Activated T-cell treated with anti-CD3 and anti-CD28 coated beads, Interleukin-2, amount 50 U/mL, for 24 hours (primary cell): ENCODE data around the gene PRSS16.
"Not testable (repeated sequence)": the region's sequence is repeated elsewhere in the genome, so short reads cannot be mapped to it uniquely, and the experiment has no call there.

ENCODE experiments used
- DNase-seq: peaks from one replicate; pipeline ENCODE4 v3.0.0-alpha.2; 2020
- H3K27ac Mint-ChIP-seq: 2 replicates; pipeline ENCODE4 v1.8.0; 2020; ENCODE audit warnings: mild to moderate bottlenecking, mixed read lengths
- H3K27me3 Mint-ChIP-seq: 2 replicates; pipeline ENCODE4 v1.8.0; 2020; ENCODE audit warnings: mixed read lengths
- H3K36me3 Mint-ChIP-seq: 2 replicates; pipeline ENCODE4 v1.8.0; 2020; ENCODE audit warnings: low read depth, mixed read lengths
- H3K4me1 Mint-ChIP-seq: 2 replicates; pipeline ENCODE4 v1.8.0; 2020; ENCODE audit warnings: low read depth, mixed read lengths
- H3K4me3 Mint-ChIP-seq: 2 replicates; pipeline ENCODE4 v1.8.0; 2020; ENCODE audit warnings: mild to moderate bottlenecking, moderate library complexity, mixed read lengths
- H3K9me3 Mint-ChIP-seq: 2 replicates; pipeline ENCODE4 v1.8.0; 2020; ENCODE audit warnings: mixed read lengths

The PRSS16 gene, protein sequence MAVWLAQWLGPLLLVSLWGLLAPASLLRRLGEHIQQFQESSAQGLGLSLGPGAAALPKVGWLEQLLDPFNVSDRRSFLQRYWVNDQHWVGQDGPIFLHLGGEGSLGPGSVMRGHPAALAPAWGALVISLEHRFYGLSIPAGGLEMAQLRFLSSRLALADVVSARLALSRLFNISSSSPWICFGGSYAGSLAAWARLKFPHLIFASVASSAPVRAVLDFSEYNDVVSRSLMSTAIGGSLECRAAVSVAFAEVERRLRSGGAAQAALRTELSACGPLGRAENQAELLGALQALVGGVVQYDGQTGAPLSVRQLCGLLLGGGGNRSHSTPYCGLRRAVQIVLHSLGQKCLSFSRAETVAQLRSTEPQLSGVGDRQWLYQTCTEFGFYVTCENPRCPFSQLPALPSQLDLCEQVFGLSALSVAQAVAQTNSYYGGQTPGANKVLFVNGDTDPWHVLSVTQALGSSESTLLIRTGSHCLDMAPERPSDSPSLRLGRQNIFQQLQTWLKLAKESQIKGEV

DNA sequence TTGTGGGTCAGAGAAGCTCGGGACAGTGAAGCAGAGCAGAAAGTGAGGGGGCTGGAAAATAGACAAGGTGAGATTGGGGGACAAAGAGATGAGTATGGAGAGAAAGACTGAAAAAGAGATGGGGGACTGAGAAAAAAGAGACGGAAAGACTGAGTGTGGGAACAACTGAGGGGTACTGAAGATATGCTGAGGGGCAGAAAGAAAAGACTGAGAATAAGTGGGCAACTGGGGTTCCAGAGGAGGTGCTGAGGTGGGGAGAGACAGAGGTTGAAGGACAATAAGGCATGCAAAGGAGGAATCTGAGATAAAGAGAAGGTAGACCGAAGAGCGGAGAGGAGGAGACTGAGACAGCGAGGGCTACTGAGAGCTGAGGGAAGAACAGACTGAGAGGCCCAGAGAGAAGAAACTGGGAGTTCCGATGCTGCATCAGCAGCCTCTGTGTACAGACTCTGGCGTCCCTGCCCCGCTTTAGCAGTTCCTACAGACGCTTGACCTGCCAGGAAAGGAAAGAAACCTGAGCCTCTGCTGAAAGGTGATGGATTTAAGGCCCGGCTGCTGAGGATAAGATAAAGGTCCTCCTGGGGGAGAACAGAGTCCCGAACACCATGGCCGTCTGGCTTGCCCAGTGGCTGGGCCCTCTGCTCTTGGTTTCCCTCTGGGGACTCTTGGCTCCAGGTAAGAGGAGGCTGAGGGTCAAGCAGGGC, at the start of gene PRSS16:
Gene PRSS16, plus strand, starts transcription at position 569 of the 704 bp plus-strand sequence. Its CDS starts 37 bp downstream, at position 606.
- Mint-ChIP-seq H3K4me3 (no peak within 1 kb of the TSS), H3K9me3 (no peaks in the 10 kb centered on the region), H3K36me3 (no peaks in the 10 kb centered on the region), H3K27ac (no peak within 1 kb of the TSS), H3K27me3 (peaks cover 53% of the 10 kb centered on the region), H3K4me1 (peaks cover 12% of the 10 kb centered on the region)
- DNase-seq = no peak

DNA sequence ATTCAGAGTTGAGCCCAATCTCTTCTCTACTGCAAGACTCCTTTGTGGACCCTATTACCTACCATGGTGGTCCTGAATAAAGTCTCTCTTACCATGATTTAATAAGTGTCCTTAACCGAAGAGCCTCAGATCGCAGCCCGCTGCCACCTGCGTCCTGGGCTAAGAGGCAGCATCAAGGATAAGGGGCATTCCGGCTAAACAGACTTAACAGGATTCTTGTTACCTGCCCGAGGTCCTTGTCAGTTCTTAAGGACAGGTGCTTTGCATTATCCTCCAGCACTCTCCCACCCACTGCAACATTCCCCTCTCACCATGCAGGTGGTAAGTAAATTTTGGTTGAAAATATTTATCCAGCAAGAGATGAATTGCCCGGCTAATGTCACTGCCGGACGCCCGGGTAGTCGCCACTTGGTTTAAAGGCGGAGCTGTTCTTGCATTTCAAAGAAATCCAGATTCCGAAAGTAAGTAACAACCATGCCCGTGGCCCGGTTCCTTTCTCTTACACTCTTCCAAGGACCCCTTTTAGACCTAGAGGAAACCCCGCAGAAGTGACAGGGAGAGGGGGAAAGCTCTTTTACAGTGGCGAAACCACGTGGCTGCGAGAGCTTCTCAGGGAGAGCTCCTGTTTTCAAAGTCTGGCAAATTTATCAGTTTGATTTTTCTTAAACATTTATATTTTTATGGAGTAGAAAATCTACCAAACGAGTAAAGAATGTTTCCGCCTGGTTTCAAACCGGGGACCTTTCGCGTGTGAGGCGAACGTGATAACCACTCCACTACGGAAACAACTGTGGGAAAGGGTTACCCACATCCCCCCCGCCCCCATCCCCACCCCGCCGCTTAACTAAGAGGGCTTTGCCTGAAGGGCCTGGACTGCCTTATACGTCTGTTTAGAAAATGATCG, 41.9 kb upstream of the PRSS16 start:
- Mint-ChIP-seq H3K27me3 (peaks cover 78% of the 10 kb centered on the region), H3K36me3 (no peaks in the 10 kb centered on the region), H3K4me1 (peaks cover 15% of the 10 kb centered on the region), H3K27ac (no peak overlapping the region), H3K9me3 (no peaks in the 10 kb centered on the region), H3K4me3 (peak overlapping the region; percentile 51)
- peak; percentile 50 for DNase-seq

DNA sequence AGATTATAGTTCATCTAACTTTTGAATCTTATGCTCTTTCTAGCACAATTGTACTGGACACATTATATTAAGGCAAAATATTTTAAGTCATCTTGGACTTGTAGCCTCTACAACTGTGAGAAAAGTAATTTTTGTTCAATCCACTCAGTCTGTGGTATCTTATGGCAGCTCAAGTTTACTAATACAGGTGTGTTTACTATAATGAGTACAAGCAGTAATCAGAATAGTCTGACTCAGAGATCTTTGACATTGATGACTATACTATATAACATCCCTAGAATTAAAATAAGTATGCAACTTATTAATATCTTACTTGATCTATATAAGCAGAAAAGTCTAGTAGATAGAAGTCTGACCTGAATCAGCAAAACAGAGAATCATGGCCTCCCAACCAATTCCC, 40.7 kb upstream of the PRSS16 start:
- H3K4me3 Mint-ChIP-seq = no peak overlapping the region
- H3K4me1 Mint-ChIP-seq = peaks cover 15% of the 10 kb centered on the region
- H3K9me3 Mint-ChIP-seq = no peaks in the 10 kb centered on the region
- no peak overlapping the region for H3K27ac Mint-ChIP-seq
- peaks cover 85% of the 10 kb centered on the region for H3K27me3 Mint-ChIP-seq
- no peaks in the 10 kb centered on the region for H3K36me3 Mint-ChIP-seq
- DNase-seq = no peak

DNA sequence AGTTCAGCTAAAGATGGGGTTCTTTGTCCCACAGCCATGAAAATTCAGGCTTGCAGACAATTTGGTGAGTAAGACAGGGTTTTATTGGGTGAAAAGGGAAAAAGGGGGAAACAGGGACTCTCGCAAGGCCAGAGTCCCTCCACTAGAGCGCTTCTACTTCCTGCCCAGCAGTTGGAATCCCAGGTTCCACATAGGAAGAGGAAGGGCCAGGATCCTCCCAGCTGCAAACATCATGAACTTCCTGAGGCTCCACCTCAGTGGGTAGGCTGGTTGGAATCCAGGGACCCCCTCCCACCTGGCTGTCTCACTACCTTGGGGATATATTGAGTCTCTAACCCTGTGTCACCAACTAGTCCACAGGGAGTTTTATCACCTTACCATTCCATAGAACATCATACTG, 39.5 kb upstream of the PRSS16 start:
- no peak for DNase-seq
- H3K27me3 Mint-ChIP-seq = peaks cover 82% of the 10 kb centered on the region
- H3K36me3 Mint-ChIP-seq = no peaks in the 10 kb centered on the region
- H3K9me3 Mint-ChIP-seq = no peaks in the 10 kb centered on the region
- H3K4me1 Mint-ChIP-seq = peaks cover 16% of the 10 kb centered on the region
- no peak overlapping the region for H3K27ac Mint-ChIP-seq
- H3K4me3 Mint-ChIP-seq = no peak overlapping the region

DNA sequence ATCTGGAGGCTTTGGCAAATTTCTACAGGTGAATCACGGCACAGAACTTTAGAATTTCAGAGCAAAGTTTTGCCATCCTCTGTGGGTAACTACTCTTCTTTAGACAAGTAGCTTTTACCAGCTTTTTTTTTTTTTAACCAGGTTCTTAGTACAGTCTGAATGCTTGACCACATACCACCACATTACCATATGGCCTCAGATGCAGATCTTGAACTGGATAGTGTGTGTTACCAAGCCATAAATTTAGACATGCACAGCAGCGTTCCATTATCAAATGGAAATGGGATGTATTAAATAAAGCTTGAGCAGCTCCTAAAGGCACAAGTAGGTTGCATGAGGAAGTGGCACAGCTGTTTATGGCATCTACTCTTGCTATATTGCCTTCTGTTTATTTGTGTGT, 38.3 kb upstream of the PRSS16 start:
- Mint-ChIP-seq H3K4me3 (no peak overlapping the region), H3K9me3 (no peaks in the 10 kb centered on the region), H3K27ac (no peak overlapping the region), H3K27me3 (peaks cover 84% of the 10 kb centered on the region), H3K4me1 (peaks cover 16% of the 10 kb centered on the region), H3K36me3 (no peaks in the 10 kb centered on the region)
- no peak for DNase-seq

DNA sequence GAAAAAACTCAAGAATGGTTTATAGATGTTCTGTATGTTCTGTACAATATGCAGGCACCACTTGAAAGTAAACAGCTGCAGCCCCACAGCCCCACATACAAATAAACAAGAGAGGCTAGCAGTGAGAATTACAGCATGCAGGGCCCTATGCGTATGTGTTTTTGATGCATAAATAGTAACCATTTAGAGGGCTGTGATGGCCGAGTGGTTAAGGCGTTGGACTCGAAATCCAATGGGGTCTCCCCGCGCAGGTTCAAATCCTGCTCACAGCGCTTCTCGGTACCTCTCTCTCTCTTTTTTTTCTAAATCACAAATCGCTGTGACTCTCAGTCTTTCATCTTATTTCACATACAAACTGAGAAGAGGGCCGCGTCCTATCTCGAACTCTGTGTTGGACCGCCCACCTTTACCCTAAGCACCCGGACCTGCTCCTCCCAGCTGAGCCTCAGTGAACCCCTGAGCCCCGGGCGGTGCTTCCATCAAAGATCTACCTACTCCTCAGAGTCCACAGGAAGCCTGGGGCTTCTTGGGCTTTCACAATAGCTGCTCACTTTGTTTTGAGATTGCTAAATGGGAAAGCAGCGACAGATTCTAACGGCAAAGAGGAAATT, 37.7 kb upstream of the PRSS16 start:
- H3K36me3 Mint-ChIP-seq = no peaks in the 10 kb centered on the region

DNA sequence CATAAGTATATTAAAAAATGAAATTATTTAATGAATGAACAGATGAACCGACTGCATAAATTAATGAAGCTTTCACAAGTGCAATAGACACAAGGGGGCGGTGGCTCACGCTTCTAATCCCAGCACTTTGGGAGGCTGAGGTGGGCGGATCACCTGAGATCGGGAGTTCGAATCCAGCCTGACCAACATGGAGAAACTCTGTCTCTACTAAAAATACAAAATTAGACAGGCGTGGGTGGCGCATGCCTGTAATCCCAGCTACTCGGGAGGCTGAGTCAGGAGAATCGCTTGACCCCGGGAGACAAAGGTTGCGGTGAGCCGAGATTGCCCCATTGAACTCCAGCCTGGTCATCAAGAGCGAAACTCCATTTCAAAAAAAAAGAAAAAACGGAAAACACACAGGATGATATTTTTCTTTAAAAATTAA, 34.4 kb upstream of the PRSS16 start:
- not testable (repeated sequence) for DNase-seq, H3K4me3 Mint-ChIP-seq, H3K36me3 Mint-ChIP-seq, H3K4me1 Mint-ChIP-seq, H3K9me3 Mint-ChIP-seq
- Mint-ChIP-seq H3K27me3 (peaks cover 75% of the 10 kb centered on the region), H3K27ac (peak overlapping the region; percentile 63)

More for the DNA sequence above, 37.7 kb upstream of the PRSS16 start:
- no peak overlapping the region for H3K4me3 Mint-ChIP-seq
- H3K27ac Mint-ChIP-seq = no peak overlapping the region
- peaks cover 84% of the 10 kb centered on the region for H3K27me3 Mint-ChIP-seq
- peaks cover 17% of the 10 kb centered on the region for H3K4me1 Mint-ChIP-seq
- no peak for DNase-seq
- no peaks in the 10 kb centered on the region for H3K9me3 Mint-ChIP-seq

DNA sequence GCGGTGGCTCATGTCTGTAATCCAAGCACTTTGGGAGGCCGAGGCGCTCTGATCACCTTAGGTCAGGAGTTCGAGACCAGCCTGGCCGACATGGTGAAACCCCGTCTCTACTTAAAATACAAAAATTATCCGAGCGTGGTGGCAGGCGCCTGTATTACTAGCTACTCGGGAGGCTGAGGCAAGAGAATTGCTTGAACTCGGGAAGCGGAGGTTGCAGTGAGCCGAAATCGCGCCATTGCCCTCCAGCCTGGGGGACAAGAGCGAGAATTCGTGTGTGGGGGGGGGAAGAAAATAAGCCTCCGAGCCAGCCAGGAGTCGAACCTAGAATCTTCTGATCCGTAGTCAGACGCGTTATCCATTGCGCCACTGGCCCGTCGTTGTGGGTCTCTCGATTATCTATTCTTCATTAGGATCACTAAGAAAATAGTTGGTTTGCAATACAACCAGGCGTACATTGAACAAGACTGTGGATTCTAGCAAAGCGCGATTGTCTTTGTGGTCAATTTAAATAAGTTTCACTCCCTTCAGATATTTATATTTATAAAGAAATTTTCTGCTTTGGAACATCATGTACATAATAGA, 33.9 kb upstream of the PRSS16 start:
- Mint-ChIP-seq H3K27me3 (peaks cover 76% of the 10 kb centered on the region), H3K9me3 (peaks cover 5% of the 10 kb centered on the region), H3K36me3 (no peaks in the 10 kb centered on the region), H3K27ac (peak overlapping the region; percentile 63), H3K4me3 (peak overlapping the region; percentile 74), H3K4me1 (peaks cover 4% of the 10 kb centered on the region)
- DNase-seq = peak; percentile 37

DNA sequence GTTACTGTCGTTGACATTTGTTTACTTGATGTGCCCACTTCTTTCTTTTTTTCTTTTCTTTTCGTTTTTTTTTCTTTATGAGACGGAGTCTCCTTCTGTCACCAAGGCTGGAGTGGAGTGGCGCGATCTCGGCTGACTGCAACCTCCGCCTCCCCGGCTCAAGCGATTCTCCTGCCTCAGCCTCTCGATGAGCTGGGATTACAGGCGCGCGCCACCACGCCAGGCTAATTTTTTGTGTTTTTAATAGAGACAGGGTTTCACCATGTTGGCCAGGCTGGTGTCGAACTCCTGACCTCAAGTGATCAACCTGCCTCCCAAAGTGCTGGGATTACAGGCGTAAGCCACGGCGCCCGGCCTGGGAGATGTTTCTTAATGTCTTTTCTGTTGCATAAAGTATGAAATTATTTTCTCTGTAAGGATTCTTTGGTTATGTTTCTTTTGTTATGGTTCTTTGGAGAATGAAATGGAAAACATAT, 33.3 kb upstream of the PRSS16 start:
- H3K27ac Mint-ChIP-seq = peak overlapping the region; percentile 44
- no peaks in the 10 kb centered on the region for H3K36me3 Mint-ChIP-seq
- H3K4me1 Mint-ChIP-seq = peaks cover 4% of the 10 kb centered on the region
- peaks cover 76% of the 10 kb centered on the region for H3K27me3 Mint-ChIP-seq
- peak overlapping the region; percentile 74 for H3K4me3 Mint-ChIP-seq
- H3K9me3 Mint-ChIP-seq = peaks cover 5% of the 10 kb centered on the region
- DNase-seq = no peak

DNA sequence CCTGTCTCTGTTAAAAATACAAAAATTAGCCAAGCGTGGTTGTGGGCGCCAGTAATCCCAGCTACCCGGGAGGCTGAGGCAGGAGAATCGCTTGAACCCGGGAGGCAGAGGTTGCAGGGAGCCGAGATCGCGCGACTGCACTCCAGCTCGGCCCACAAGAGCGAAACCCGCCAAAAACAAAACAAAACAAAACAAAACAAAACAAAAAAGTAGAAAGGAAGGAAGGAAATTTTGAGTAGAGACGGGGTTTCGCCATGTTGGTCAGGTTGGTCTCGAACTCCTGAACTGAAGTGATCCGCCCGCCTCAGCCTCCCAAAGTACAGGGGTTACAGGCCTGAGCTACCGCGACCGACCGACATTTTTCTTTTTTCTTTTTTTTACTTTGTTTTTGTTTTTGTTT, 30.6 kb upstream of the PRSS16 start:
- Mint-ChIP-seq H3K27me3 (peaks cover 67% of the 10 kb centered on the region), H3K36me3 (no peaks in the 10 kb centered on the region), H3K9me3 (peaks cover 5% of the 10 kb centered on the region), H3K4me1 (peaks cover 4% of the 10 kb centered on the region), H3K4me3 (no peak overlapping the region), H3K27ac (no peak overlapping the region)
- no peak for DNase-seq

DNA sequence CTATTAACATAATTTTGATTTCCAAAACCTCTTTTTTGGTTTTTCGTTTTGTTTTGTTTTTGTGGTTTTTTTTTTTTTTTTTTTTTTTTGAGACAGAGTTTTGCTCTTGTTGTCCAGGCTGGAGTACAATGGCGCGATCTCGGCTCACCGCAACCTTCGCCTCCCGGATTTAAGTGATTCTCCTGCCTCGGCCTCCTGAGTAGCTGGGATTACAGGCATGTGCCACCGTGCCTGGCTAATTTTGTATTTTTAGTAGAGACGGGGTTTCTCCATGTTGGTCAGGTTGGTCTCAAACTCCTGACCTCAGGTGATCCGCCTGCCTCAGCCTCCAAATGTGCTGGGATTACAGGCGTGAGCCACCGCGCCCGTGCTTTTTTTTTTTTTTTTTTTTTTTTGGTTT, 24.5 kb upstream of the PRSS16 start:
- not testable (repeated sequence) for H3K9me3 Mint-ChIP-seq, H3K36me3 Mint-ChIP-seq, H3K4me1 Mint-ChIP-seq, H3K27ac Mint-ChIP-seq, H3K4me3 Mint-ChIP-seq, DNase-seq
- peaks cover 72% of the 10 kb centered on the region for H3K27me3 Mint-ChIP-seq

DNA sequence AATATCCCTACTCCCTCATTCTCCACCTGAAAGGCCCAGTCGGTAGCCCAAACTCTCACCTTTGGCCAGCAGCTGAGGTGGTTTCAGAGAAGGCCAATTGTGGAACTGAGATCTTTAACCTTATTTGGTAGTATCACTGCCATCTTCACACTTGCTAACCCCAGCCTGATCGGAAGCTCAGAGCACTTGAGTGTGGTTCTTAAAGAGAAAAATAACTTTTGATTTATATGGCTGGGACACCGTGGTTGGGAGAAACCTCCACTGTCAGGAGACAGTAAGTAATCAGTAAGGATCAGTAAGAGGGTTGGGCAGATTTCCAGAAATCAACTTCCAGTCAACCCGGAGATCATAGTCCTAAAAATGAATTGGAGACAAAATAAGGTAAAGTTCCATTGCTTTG, 22.8 kb upstream of the PRSS16 start:
- DNase-seq = no peak
- no peaks in the 10 kb centered on the region for H3K36me3 Mint-ChIP-seq
- peaks cover 79% of the 10 kb centered on the region for H3K27me3 Mint-ChIP-seq
- no peak overlapping the region for H3K27ac Mint-ChIP-seq
- H3K9me3 Mint-ChIP-seq = peaks cover 2% of the 10 kb centered on the region
- no peaks in the 10 kb centered on the region for H3K4me1 Mint-ChIP-seq
- H3K4me3 Mint-ChIP-seq = no peak overlapping the region

DNA sequence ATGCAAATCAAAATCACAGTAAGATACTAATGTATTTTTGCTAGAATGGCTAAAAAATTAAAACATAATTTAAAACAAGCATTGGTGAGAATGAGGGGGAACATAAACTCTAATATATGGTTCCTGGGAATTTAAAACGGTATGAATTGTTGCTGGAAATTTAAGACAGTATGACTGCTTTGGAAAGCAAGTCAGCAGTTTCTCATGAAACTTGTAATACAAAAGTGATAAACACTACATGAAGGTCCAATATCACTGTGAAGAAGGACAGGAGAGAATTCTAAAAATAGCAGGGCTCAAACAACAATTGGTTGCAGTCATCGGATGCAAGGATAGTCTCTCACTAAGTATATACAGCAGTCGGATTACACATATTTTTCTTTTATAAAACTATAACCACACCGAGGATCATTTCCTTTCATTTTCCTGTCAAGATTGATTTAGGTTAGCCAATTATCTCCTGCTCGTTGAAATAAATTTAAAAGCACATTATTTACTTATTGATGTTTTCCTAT, 18.5 kb upstream of the PRSS16 start:
- Mint-ChIP-seq H3K27ac (no peak overlapping the region), H3K9me3 (peaks cover 6% of the 10 kb centered on the region), H3K4me3 (no peak overlapping the region), H3K4me1 (peaks cover 6% of the 10 kb centered on the region), H3K27me3 (peaks cover 84% of the 10 kb centered on the region), H3K36me3 (no peaks in the 10 kb centered on the region)
- no peak for DNase-seq
